GM10847 (cell line): ENCODE results near the gene PCDHB1.

Experiments
- POLR2A ChIP-seq: IDR thresholded peaks from 2 replicates; pipeline ENCODE4 v1.6.1; 2011; ENCODE audit not compliant: insufficient read length; ENCODE audit errors: extremely low read depth

The PCDHB1 gene, protein sequence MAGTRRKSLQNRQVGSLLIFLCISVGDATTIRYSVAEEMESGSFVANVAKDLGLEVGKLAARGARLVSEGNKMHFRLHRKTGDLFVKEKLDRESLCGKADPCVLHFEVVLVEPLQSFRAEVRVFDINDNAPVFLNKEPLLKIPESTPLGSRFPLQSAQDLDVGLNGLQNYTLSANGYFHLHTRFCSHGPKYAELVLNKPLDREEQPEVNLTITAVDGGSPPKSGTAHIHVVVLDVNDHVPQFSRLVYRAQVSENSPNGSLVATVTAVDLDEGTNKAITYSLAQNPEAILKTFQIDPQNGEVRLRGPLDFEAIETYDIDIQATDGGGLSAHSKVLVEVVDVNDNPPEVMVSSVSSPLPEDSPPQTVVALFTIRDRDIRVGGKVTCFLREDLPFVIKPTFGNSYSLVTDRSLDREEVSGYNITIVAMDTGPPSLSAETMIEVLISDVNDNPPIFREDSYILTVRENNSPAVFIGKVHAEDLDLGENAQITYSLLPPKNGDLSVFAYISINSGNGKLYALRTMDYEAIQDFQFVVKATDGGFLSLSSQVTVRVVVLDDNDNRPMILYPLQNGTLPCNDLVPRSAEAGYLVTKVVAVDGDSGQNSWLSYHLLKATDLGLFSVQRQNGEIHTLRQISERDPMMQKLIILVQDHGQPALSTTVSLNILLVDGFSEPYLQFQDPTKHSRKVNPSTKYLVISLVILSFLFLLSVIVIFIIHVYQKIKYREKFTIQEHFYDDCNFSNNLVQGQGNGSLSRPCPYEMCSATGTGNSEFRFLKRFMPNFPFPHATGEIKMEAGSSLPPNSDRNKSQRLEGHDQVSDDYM

DNA sequence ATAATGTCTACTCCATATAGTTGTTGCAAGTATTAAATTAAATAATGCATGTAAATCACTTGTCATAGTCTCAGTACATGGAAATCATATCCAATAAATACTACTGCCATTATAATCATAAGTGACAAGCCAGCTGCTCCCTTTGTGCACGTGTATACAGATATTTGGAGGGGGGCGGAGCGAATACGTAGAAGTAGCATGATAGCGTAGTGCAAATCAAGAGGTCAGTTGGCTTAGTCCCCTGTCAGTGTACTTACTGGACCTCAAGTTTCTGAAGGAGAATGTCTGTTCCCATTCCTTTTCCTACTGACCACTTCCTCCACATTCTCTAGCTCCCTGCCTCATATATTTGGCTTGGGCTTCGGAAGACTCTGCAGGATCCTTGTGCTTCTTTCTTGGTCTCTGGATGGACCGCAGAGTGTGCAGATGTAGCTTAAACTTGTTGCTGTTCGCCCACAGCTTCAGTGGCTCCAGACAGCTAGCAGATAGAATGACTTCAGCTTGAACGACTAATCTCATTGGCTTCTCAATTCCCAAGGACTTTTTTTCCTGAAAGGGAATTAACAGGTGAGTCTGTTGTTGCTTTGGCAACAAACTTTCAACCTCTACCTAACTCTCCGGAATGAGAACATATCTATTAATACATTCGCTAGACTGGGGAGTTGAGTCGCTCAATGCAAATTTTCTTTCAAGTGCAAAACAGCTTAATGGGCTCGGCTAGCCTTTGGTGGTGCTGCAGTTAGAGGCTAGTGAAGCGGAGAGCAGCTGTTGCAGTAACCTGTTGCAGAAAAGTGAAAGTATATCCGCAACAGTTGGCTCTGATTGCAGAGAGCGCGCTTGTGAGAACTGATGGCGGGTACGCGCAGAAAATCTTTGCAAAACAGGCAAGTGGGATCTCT, at the start of gene PCDHB1:
TSS of gene PCDHB1 (plus strand) at position 753 of the 899 bp plus-strand sequence. CDS start at position 850, 97 bp downstream.
- no peak for TF ChIP-seq POLR2A

DNA sequence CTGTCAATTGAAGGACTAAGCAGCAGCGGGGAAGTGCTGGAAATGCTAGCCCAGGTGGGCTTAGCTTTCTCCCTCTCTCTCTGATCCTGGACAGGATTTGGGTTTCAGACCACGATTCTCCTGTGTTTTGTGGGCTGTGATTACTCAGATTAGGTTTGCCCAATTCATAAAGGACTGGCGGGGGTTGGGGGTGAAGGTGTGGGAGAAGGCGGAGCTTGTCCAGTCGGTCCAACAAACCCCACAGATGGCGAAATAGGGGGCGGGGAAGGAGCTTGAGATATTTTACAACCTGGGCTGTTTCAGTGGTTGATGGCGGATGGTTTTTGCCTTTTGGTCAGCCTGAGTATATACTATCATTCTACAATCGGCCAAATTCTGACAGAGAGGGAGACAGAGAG, 49.7 kb upstream of the PCDHB1 start:
- no peak for TF ChIP-seq POLR2A

DNA sequence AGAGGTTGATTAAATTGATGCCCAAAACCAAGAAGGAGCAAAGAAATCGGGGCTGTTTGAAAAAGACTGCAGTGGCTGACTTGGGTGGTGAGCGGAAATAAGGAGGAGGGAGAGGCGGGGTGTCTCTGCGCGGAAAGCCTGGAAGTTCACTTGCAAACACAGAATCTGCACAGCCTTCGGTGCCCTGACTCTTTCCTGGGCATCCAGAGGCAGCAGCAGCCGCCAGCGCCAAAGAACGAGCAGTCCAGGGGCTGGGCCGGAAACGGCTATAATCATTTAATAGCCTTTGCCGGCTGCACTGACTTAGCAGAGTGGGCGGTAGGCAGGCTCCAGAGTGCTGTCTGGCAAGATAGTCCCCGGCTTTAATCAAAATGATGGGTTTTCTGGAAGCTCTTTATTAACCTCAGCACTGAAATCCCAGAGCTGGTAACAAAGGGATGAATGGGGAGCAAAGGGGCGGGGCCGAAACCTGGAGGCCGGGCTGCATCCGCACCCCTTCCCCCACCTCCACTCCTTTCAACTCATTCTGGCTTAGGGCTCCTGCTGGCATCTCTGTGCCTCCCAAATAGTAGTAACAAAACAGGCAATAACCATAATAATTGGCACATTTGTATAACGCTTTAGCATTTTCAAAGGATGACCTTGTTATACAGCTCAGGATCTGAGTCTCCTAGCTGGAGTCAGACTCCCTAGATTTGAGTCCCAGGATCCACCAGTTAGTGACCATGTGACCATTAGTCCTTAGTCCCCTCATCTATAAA, 49.1 kb upstream of the PCDHB1 start:
- TF ChIP-seq POLR2A = no peak

DNA sequence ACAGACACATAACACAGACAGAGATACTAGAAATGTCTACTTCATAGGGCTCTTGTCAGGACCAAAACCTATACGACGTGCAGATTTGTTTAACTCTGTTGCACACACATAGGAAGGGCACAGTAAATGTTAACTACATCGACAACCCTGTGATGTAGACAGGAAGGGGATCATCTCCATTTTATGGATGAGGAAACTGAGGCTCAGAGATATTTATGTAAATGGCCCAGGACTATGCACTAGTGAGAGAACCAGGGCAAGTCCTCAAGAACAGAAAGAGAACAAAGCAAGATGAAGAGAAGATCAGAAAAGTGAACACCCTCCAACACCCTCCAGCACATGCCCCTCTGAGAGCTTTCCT, 48.6 kb upstream of the PCDHB1 start:
- no peak for TF ChIP-seq POLR2A

DNA sequence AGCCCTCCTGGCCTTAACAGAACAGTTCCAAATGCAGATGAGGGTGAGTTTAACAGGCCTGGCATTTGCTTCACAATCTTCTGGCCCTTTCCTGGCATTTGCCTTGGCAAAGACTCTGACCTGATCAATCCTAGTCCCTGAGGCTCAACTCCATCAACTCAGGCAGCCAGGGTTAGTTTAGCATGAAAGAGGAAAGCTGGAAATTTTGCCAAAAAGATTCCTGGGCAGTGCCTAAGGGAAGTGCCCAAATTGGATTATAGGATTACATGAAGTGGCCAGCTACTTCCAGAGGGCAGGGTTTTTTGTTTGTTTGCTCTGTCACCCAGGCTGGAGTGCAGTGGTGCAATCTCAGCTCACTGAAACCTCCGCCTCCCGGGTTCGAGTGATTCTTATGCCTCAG, 48.1 kb upstream of the PCDHB1 start:
- TF ChIP-seq POLR2A = no peak

DNA sequence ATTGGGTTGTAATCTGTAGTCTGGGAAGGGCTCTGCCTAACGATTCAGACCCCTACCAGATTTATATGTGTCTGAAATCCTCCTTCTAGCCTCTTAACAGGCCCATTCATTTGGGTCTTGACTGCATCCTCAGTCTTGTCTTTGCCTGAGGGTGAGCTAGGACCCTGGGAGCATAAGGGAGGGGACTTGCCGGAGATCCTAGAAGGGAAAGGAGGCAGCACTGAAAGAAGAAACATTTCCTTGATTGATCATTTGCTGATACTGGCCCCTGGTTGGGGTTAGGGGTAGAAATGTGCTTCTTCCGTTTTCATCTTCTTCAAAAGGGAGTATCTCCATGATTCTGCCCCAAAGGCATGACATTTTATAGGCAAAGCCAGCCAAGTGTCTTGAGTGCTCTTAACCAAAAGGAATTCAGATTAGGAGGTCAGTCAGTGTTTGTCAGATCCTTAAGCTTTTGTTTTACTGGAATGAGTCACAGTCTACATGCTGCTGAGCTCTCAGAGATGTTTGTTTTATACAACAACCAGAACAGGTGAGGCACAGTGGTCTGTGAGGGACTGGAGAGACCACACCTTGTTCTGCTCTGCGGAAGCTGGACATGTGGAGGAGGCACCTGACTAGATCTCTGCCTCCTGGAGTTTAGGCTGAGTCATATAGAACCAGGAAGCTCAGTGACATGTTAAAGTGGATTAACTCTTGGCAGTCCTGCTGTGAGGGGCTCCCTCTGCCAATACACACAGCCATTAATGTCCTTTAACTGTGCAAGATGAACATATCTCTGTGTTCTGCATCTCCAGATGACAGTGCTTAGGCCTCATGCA, 47.2 kb upstream of the PCDHB1 start:
- no peak for TF ChIP-seq POLR2A

DNA sequence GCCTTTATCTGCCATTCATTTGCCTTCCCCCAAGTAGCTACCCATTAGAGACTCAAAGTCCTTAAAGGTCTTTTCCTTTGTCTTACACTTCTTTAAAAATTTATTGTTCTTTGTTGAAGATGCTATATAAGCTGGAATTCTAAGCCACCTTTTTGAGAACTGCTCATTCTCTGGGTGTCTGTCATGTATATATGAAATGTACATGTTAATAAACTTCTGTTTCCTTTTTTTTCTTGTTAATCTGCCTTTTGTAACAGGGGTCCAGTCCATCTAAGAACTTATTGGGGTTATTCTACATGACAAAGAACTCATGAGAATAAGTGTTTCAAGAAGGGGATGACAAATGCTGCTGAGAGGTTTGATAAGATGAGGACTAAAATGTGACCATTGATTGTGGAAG, 43.4 kb upstream of the PCDHB1 start:
- TF ChIP-seq POLR2A = no peak

DNA sequence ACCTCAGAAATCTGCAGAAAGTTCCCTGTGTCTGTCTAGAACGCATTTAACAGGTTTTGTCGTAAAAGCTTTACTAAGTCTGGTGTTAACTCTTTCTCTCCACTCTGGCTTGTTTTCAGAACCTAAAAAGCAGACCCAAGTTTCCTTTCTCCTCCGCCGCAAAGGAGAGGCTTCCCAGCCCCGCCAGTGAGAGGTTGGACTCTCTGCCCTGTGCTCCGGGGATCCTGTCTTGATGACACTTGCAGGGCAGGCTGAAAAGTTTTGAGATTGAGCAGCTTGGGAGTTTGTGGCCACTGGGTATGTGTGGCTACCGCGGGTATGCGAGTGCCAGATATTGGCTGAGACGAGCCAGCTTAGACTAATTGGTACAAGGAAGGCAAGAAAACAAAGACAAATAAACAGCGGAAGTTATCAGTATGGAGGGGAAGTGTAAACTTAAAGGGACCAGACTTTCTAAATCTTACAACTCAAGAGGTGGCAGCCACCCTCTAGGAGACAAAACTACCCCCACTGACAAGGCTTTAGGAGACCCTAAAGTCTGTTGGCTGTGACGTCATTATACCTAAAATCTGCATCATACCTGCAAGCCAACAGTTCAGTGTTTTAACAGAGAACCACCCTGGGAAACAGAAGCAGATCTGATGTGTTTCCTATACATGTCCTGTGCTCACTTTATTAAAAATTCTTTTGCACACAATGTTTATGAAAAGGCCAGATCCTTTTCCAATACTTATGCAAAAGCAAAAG, 41.0 kb upstream of the PCDHB1 start:
- TF ChIP-seq POLR2A = no peak

DNA sequence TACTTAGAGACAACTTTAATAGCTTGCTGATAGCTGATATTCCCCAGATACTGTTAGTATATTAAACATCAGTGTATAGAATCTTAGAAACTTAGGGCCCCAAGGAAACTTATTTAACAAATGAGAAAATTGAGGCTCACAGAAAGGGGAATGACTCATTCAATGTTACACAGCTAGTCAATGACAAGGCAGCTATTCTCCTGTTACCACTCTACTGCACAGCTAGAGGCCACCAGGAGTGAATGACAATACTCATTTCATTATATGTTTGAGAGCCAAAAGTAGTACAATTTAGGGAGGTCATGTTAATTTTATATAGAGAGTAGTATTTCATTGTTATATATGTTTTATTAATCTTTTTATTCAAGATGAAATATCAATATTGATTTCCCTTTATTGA, 33.2 kb upstream of the PCDHB1 start:
- TF ChIP-seq POLR2A = no peak

DNA sequence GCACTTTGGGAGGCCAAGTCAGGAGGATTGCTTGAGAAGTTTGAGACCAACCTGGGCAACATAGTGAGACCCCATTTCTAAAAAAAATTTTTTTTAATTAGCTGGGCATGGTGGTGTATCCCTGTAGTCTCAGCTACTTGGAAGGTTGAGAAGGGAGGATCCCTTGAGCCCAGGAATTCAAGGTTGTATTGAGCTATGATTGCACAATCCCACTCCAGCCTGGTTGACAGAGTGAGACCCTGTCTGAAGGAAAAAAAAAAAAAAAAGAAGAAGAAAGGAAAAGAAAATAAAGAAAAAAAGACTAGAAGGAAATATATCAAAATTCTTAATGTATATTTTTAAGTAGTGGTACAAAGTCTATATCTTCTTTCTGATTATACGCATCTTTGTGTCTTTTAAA, 28.8 kb upstream of the PCDHB1 start:
- no peak for TF ChIP-seq POLR2A

DNA sequence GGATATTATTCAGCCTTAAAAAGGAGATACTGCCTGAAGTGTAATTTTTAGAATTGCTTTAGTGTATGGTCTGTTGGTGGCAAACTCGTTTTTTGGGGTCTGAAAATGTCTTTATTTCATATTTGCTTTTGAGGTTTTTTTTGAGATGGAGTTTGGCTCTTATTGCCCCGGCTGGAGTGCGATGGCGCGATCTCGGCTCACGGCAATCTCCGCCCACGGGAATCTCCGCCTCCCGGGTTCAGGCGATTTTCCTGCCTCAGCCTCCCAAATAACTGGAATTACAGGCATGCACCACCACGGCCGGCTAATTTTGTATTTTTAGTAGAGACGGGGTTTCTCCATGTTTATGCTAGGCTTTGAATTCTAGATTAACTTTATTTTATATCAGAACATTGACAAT, 20.2 kb upstream of the PCDHB1 start:
- no peak for TF ChIP-seq POLR2A

DNA sequence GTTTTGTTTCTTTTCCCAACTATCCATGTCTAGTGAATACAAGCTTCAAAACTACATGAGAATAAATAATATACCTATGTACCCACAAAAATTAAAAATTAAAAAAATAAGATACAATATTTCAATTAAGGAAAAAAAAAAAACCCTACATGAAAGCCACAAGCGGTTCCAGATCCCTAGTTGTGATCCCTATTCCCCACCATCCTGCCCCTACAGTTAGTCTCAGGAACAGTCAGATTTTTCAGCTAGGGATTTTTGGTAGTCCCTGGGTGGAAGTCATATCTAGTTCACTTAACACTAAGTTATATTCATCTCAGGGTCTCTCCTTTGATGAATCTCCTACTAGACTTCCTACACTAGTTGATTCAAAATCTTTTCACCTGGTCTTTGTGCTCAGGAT, 18.5 kb upstream of the PCDHB1 start:
- TF ChIP-seq POLR2A = no peak

DNA sequence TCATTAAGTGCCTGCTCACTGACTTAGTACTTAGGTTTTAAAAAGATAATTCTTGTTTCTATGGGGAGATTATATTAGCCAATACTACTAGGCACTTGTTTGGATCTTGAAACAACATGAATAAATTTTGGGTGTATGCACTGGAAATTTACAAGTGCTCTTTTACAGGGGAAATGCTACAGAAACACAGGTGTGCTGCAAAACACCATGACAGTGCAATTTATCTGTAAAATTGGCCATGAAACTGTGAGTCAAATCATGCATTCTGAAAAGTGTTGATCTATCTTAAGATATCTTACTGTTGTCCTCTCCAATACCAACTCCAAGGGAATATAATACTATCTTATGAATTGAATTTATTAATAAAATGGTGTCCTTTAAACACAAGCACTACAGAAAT, 12.1 kb upstream of the PCDHB1 start:
- no peak for TF ChIP-seq POLR2A

DNA sequence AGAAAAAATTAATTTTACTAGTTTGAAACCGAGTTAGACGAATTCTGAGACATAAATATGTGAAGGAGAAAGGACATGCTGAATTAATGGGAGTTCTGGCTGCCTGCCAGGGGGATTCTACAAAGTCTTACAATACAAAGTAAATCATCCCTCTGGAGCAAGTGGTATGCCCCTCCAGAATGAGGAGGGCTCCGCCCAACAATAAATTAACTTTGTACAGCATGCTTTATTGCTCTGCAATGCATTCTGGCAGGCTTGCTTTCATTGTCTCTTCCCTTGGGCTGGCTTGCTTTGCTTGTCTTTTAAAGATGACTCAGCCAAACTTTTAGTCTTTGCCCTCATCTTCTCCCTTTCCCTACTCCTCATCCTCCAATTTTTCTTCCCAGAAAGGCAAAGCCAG, 11.7 kb upstream of the PCDHB1 start:
- no peak for TF ChIP-seq POLR2A
